T follicular helper cell (primary cell): Measurements from ENCODE around the gene HAPSTR1.
"Not testable (repeated sequence)": the region's sequence is repeated elsewhere in the genome, so short reads cannot be mapped to it uniquely, and the experiment has no call there.

ENCODE experiments used
- DNase-seq: peaks from one replicate; pipeline ENCODE4 v3.0.0-alpha.2; 2020; ENCODE audit warnings: low read depth
- total RNA-seq, 2 experiments: gene quantifications; one replicate each; lab custom pipeline; 2026; lab: John Stamatoyannopoulos, UW

HAPSTR1 gene
- 211 to 235 reads per million in 2 experiments for total RNA-seq

- peak; percentile 99 for DNase-seq
Observed at GRCh38 chr16:9090960-9091866, at the start of gene HAPSTR1. Gene HAPSTR1, plus strand, starts transcription at chr16:9091644. Its CDS starts 401 bp downstream, at chr16:9092045.

- DNase-seq = no peak
Observed at GRCh38 chr16:9042533-9042932, 48.9 kb upstream of the HAPSTR1 start.

GRCh38 chr16:9042964-9043680 is 48.3 kb upstream of the HAPSTR1 start:
- DNase-seq = no peak

- not testable (repeated sequence) for DNase-seq
Observed at GRCh38 chr16:9045562-9045961, 45.9 kb upstream of the HAPSTR1 start.

GRCh38 chr16:9046667-9047055 is 44.8 kb upstream of the HAPSTR1 start:
- no peak for DNase-seq

GRCh38 chr16:9047689-9048301 is 43.6 kb upstream of the HAPSTR1 start:
- no peak for DNase-seq

DNA sequence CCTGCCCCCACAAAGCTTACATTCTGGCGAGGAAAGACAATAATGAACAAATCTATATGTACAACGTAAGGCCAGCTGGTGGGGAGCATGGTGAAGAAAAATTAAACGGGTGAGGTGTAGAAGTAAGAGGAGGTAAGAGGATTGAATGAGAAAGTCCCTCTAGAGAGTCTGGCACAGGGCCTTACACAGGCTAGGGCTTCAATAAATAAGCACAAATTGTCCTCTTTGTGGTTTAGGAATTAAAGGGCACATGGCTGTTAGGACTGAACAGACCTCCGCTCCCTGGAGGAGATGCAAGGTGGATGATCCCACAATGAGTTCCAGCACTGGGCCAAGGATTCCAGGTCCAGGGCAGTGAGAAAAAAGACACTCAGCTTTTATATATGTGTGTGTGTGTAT is 43.1 kb upstream of the HAPSTR1 start:
- no peak for DNase-seq

GRCh38 chr16:9049241-9049640 is 42.2 kb upstream of the HAPSTR1 start:
- DNase-seq = no peak

- DNase-seq = no peak
Observed at GRCh38 chr16:9050102-9050830, 41.2 kb upstream of the HAPSTR1 start.

DNA sequence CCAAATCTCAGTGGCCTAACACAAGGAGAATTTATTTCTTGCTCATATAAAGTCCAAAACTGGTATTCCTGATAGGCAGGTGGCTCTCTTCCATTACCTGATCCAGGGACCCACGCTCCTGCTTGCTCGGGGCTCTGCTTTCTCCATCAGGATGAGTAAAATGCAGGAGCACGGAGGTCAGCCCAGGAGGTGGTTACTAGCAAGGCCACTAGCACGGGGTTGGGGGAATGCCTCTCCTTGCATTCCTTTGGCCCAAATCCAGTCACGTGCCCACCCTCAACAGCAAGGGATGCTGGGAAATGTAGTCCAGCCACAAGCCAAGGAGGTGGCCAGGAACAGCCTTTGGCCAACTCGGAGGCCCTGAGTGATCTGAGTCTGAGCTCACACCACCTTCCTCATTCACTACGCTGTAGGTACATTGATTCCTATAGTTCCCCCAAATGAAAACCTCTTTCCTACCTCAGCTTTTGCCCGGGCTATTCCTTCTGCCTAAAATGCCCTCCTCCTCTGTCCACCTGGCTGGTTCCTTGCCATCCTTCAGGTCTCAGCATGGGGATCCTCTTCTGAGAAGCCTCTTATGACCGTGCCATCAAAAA is 38.3 kb upstream of the HAPSTR1 start:
- no peak for DNase-seq

DNA sequence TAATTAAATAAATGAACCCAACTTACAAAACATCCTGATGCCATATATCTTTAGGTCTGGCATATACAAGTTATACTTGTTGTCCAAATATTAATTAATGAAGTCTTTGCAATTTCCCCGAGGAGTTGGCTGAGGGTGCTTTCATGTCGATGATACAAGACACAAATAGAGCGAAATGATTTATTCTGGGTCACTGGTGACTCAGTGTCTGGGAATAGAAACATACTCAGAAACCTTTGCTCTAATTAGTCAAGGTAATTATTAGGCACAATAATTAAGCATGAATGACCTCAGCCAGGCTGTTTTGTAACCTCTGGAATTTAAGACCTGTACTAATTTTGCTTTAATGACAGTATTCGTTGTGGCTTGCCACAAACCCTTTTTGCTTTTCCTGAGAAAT is 37.0 kb upstream of the HAPSTR1 start:
- DNase-seq = no peak

DNA sequence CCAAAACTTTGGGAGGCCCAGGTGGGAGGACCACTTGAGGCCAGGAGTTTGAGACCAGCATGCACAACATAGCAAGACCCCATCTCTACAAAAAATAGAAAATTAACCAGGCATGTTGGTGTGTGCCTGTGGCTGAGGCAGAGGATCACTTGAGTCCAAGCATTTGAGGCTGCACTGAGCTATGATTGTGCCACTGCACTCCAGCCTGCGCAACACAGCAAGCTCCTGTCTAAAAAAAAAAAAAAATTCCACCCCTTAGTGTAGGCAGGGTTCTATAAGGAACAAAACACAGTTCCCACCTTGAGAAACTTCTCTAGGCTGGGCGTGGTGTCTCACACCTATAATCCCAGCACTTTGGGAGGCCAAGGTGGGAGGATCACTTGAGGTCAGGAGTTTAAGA is 36.3 kb upstream of the HAPSTR1 start:
- DNase-seq = no peak

- no peak for DNase-seq
Observed at GRCh38 chr16:9055661-9056060, 35.8 kb upstream of the HAPSTR1 start.

- DNase-seq = no peak
Observed at GRCh38 chr16:9056061-9056460, 35.4 kb upstream of the HAPSTR1 start.

DNA sequence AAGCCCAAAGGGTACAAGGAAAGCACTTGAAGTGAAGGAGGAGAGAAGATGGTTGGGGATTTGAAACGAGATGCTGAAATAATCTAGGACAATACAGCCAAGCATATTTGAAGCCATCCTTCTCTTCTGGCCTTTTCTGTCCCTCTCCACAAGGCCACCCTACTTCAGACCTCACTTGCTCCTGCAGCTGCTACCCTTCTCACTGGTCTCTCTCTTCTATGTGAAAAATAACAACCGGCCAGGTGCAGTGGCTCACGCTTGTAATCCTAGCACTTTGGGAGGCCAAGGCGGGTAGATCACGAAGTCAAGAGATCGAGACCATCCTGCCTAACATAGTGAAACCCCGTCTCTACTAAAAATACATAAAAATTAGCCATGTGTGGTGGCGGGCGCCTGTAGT is 33.2 kb upstream of the HAPSTR1 start:
- no peak for DNase-seq

DNA sequence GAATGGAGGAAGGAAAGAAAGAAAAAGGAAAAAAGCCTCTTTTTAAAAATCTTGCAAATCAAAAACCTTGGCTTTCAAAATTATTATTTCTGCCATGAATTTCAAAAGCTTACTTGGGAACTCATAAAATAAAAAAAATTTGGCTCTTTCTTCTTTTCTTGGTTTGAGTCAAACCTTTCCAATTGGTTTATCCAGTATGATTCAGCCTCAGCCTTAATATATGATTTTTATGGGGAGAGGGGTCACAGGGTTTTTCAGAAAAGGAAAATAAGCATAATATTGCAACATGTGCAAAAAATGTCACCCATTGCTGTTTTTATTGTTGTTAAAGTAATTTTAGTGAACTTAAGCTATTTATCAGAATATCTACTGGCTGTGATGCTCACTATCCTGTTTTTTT is 31.2 kb upstream of the HAPSTR1 start:
- DNase-seq = no peak

DNA sequence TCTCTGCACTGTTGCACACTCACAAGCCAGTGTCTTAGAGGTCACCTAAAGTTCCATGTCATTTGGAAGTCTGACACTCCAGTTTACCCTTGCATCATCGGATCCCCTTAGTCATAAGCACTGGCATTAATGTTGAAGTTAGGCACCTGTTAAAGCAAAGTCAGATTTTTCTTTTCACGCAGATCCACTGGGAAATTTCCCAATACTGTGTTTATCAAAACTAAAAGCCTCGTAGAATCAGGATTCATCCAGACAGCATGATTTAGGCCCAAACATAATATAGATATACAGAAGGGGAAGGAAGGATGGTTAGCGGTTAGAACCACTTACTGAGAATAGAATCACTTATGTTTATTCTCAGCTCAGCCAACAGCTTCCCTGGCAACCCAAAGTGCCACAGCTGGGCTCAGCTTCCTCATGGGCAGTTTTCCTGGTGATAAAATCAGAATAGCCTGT is 30.1 kb upstream of the HAPSTR1 start:
- no peak for DNase-seq

DNA sequence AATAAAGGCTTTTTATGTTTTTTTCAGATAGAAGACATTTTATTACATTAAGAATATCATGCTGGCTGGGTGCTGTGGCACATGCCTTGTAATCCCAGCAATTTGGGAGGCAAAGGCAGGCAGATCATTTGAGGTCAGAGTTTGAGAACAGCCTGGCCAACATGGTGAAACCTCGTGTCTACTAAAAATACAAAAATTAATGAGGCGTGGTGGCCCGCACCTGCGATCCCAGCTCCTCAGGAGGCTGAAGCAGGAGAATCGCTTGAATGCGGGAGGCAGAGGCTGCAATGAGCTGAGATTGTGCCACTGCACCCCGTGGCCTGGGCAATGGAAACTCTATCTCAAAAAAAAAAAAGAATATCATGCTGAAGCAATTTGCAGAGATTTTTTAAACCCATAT is 29.1 kb upstream of the HAPSTR1 start:
- no peak for DNase-seq

DNA sequence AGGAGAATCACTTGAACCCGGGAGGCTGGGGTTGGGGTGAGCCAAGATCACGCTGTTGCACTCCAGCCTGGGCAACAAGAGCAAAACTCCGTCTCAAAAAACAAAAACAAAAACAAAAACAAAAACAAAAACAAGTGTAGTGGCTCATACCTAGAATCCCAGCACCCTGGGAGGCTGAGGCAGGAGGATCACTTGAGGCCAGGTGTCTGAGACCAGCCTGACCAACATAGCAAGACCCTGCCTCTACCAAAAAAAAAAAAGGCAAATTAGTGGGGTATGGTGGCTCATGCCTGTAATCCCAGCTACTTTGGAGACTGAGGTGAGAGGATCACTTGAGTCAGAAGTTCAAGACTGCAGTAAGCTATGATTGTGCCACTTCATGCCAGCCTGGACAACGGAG is 26.4 kb upstream of the HAPSTR1 start:
- DNase-seq = no peak

GRCh38 chr16:9068886-9069285 is 22.6 kb upstream of the HAPSTR1 start:
- no peak for DNase-seq

GRCh38 chr16:9070254-9070653 is 21.2 kb upstream of the HAPSTR1 start:
- DNase-seq = no peak

- no peak for DNase-seq
Observed at GRCh38 chr16:9071377-9071776, 20.1 kb upstream of the HAPSTR1 start.
